HG02798 (cell line): Measurements from ENCODE around the gene GPRIN2.
"Not testable (repeated sequence)": the region's sequence is repeated elsewhere in the genome, so short reads cannot be mapped to it uniquely, and the experiment has no call there.

Source experiments
- ATAC-seq: cut with Tn5 transposase; IDR thresholded peaks from one replicate; pipeline ENCODE4 v1.9.1; 2021; ENCODE audit warnings: mild to moderate bottlenecking; ENCODE audit not compliant: unreplicated experiment, poor library complexity

The GPRIN2 gene

GRCh38 chr10:46538717-46539426 lies 17.6 kb downstream of the GPRIN2 start:
- no peak for ATAC-seq

- ATAC-seq: no peak
Measured at GRCh38 chr10:46538155-46538554, 18.3 kb downstream of the GPRIN2 start.

- no peak for ATAC-seq
Measured at GRCh38 chr10:46537309-46537708, 19.1 kb downstream of the GPRIN2 start.

- no peak for ATAC-seq
Measured at GRCh38 chr10:46536781-46537180, 19.7 kb downstream of the GPRIN2 start.

GRCh38 chr10:46536171-46536570 lies 20.3 kb downstream of the GPRIN2 start:
- ATAC-seq: no peak

- no peak for ATAC-seq
Measured at GRCh38 chr10:46534828-46535524, 21.5 kb downstream of the GPRIN2 start.

- not testable (repeated sequence) for ATAC-seq
Measured at GRCh38 chr10:46532256-46532655, 24.2 kb downstream of the GPRIN2 start.

- ATAC-seq: no peak
Measured at GRCh38 chr10:46530249-46531186, 25.9 kb downstream of the GPRIN2 start.

GRCh38 chr10:46529742-46530141 lies 26.7 kb downstream of the GPRIN2 start:
- ATAC-seq: not testable (repeated sequence)

- ATAC-seq: no peak
Measured at GRCh38 chr10:46528675-46529615, 27.5 kb downstream of the GPRIN2 start.

GRCh38 chr10:46528171-46528671 lies 28.2 kb downstream of the GPRIN2 start:
- ATAC-seq: no peak

- no peak for ATAC-seq
Measured at GRCh38 chr10:46527241-46527811, 29.1 kb downstream of the GPRIN2 start.

- ATAC-seq: no peak
Measured at GRCh38 chr10:46526682-46527038, 29.8 kb downstream of the GPRIN2 start.

GRCh38 chr10:46525824-46526681 lies 30.4 kb downstream of the GPRIN2 start:
- ATAC-seq: no peak

GRCh38 chr10:46525177-46525823 lies 31.2 kb downstream of the GPRIN2 start:
- no peak for ATAC-seq

GRCh38 chr10:46524472-46525176 lies 31.8 kb downstream of the GPRIN2 start:
- ATAC-seq: no peak

GRCh38 chr10:46523962-46524471 lies 32.4 kb downstream of the GPRIN2 start:
- ATAC-seq: no peak
